GM13976 (cell line): ENCODE measurements around the gene HAPLN2.
A peak's percentile ranks its signal among the peaks of the same experiment; 100 is the strongest.

Experiments
- DNase-seq: peaks from one replicate; pipeline ENCODE4 v3.0.0; 2012; ENCODE audit warnings: low spot score
- in situ Hi-C: fragments of 300-500 bp; cut with MboI; formaldehyde crosslinking; loops from one replicate; pipeline ENCODE4 v1.12.0; 2022; ENCODE audit warnings: low sequenced_read_pairs, mixed read lengths, inconsistent platforms; ENCODE audit not compliant: unreplicated experiment
- TF ChIP-seq, protein P1 (sequence below): IDR thresholded peaks from 2 replicates; pipeline ENCODE4 v1.5.1; 2012; ENCODE audit warnings: borderline replicate concordance, mild to moderate bottlenecking; ENCODE audit not compliant: insufficient read depth; ENCODE audit errors: extremely low read depth, missing control alignments, control extremely low read depth

HAPLN2 gene

DNA sequence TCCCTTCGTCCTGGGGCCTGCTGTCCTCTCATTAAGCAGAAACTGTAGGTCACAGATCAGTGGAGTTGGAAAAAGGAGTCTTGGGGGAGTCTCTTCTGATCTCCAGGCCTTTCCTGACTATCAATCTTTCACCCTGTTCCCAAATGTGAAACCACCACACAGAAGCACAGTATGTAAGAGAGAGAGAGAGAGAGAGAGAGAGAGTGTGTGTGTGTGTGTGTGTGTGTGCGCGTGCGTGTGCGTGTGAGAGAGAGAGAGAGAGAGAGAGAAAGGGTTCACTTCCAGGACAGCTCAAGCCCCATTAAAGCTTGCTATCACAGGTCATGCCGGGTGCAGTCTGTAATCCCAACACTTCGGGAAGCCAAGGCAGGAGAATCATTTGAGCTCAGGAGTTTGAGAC is 41.2 kb upstream of the HAPLN2 start:
- in situ Hi-C loops: no loop called here
- no peak for DNase-seq
- TF ChIP-seq, protein P1, sequence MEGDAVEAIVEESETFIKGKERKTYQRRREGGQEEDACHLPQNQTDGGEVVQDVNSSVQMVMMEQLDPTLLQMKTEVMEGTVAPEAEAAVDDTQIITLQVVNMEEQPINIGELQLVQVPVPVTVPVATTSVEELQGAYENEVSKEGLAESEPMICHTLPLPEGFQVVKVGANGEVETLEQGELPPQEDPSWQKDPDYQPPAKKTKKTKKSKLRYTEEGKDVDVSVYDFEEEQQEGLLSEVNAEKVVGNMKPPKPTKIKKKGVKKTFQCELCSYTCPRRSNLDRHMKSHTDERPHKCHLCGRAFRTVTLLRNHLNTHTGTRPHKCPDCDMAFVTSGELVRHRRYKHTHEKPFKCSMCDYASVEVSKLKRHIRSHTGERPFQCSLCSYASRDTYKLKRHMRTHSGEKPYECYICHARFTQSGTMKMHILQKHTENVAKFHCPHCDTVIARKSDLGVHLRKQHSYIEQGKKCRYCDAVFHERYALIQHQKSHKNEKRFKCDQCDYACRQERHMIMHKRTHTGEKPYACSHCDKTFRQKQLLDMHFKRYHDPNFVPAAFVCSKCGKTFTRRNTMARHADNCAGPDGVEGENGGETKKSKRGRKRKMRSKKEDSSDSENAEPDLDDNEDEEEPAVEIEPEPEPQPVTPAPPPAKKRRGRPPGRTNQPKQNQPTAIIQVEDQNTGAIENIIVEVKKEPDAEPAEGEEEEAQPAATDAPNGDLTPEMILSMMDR: no peak

DNA sequence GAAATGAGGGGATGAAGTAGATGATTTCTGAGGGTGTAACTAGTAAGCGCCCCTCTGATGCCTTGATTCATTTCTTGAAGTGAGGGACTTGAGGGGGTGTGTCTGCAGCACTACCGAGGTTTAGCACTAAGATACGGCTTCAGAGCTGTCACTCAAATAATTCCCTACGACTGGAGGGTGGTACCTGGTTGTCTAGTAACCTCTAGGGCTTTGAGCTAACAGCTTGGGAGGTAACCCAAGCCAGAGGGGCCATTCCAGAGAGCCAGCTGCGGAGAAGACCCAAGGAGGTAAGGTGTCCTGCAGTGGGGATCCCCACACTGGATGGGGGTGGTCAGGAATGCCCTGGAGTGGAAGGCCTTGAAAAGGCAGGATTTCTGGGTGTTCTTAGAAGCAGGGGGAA is 39.7 kb upstream of the HAPLN2 start, which contains the start of gene TTC24:
Gene TTC24, plus strand, starts transcription at position 252 of the 400 bp plus-strand sequence. CDS start 1,642 bp downstream, outside the sequence.
- in situ Hi-C loops: no loop called here
- no peak for DNase-seq
- TF ChIP-seq, protein P1: no peak

DNA sequence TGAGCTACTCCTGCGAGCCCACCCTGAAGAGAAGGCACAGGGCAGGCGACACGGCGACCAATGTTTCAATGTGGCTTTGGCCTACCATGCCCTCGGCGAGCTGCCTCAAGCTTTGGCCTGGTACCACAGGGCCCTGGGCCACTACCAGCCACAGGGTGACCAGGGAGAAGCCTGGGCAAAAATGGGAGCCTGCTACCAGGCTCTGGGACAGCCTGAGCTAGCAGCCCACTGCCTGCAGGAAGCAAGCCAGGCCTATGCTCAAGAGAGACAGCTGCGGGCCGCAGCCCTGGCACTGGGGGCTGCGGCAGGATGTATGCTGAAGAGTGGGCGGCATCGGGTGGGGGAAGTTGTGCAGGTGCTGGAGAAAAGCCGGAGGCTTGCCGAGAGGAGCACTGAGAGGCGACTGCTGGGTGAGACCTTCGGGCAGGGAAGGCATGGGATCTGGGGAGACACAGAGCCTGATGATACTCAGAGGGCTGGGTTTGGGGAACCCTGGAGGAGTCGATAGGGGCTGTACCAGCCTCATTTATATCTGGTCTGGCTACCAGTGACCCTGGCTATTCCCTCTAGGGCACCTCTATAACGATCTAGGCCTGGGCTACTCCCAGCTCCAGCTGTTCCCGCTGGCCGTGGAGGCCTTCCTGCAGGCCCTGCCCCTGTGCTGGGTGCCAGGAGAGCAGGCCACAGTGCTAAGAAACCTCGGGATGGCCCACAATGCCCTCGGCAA is 37.4 kb upstream of the HAPLN2 start:
- in situ Hi-C loops: no loop called here
- TF ChIP-seq, protein P1: no peak
- DNase-seq: no peak

DNA sequence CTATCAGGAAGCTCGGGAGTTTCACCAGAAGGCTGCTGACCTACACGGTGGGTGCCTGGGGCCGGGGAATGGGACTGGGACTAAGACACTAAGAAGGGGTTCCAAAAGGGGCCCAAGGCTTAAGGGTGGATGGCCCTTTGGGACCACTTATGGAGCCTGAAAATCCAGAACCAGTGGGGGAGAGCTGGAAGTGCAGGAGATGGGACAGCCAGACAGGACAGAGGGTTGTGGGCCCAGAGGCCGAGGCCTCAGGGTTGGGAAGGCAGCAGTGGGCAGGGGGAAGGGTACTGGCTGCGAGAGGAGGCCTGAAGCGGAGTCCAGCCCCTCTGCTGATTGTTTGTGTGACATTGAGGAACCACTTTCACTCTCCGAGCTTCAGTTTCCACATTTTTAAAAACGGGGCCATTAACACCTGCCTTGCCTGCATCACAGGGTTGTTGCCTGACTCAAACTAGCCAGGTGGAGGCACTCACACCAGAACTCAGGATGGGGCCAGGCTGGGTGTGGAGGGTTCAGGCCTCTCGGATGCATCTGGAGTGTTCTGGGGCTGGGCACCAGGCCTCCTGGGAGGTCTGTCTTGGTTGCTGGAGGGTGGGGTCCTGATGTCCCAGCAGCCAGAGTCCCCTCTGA is 36.7 kb upstream of the HAPLN2 start:
- no peak for DNase-seq
- in situ Hi-C loops: no loop called here
- TF ChIP-seq, protein P1: no peak

DNA sequence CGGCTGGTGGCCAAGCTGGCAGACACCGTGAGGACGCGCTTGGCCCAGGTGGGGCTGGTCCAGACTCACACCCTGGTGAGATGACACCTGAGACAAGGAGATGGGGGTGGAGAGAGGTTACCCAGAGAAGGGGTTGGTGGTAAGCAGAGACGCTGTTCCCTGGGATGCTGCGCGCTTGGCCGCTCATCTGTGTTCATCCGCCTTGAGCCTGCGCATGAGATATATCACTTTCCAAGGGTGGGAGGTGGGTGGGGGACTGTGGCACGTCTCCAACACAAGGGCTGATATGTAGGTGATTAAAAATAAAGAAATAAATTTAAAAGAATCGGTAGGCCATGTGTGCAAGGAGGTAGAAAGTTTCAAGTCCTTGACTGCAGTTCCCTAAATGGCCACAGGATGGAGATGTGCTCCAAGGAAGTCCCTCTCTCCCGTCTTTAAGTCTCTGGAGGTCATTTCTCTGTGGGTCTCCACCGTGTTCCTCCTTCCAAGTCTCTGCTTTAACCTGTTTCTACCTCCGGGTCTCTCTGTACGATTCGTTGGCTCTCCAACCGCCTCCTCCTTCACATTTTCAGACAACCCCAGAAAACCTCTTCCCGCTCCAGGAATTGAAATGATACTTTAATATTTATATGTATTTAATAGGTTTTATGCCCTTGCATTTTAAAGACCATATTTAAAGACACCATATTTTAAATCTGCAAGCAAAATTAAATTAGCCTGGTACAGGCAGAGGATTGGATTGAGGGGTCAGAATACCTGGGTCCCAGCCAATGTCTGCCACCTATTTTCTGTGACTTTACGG is 35.2 kb upstream of the HAPLN2 start:
- in situ Hi-C loops: no loop called here
- DNase-seq: peak; percentile 88
- TF ChIP-seq, protein P1: peak; percentile 71

DNA sequence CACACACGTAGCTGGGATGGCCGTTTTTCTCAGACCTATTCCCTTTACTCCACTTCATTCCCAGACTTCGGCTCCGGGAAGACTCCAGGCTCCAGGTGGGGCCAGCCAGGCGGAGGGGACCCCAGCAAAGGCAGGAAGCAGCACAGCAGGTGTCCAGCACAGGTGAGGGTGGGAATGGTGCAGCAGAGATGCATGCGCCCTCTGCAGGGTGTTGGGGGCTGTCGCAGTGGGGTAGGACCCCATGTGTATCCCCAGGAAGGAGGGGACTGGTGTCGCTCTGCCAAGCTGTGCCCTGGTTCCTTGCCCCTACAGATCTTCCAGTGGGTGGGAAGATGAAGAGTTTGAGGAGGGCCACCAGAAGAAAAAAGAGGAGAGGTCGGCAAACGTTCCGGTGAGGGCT is 34.4 kb upstream of the HAPLN2 start:
- in situ Hi-C loops: no loop called here
- peak; percentile 54 for DNase-seq
- TF ChIP-seq, protein P1: peak; percentile 33
